Right lobe of liver (tissue), 4 donors: ENCODE results near the gene TMEM245.

Experiments used
- POLR2A ChIP-seq: fragments of 450-650 bp; IDR thresholded peaks from one replicate; pipeline ENCODE4 v1.6.1; 2017; ENCODE audit warnings: antibody characterized with exemption, mild to moderate bottlenecking
- TF ChIP-seq, protein P1 (sequence below), 4 donors: fragments of 200-600 bp in 3 of 4; fragments of 450-650 bp in 1 of 4; IDR thresholded peaks; one replicate each; pipeline versions ENCODE4 v1.5.1 to v1.8.0; 2016 to 2022; ENCODE audit warnings: antibody characterized with exemption in 4 of 4, mild to moderate bottlenecking in 2 of 4
- donor health status: DM: no; HTN: no; CAD: no.
- donor health status: DM: no; HTN: no; CAD: no.
- donor health status: DM: no; HTN: yes; CAD: no.

- TF ChIP-seq, protein P1, sequence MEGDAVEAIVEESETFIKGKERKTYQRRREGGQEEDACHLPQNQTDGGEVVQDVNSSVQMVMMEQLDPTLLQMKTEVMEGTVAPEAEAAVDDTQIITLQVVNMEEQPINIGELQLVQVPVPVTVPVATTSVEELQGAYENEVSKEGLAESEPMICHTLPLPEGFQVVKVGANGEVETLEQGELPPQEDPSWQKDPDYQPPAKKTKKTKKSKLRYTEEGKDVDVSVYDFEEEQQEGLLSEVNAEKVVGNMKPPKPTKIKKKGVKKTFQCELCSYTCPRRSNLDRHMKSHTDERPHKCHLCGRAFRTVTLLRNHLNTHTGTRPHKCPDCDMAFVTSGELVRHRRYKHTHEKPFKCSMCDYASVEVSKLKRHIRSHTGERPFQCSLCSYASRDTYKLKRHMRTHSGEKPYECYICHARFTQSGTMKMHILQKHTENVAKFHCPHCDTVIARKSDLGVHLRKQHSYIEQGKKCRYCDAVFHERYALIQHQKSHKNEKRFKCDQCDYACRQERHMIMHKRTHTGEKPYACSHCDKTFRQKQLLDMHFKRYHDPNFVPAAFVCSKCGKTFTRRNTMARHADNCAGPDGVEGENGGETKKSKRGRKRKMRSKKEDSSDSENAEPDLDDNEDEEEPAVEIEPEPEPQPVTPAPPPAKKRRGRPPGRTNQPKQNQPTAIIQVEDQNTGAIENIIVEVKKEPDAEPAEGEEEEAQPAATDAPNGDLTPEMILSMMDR (IDR thresholded peaks at IDR 0.05): no peak
- TF ChIP-seq POLR2A: no peak
Measured at GRCh38 chr9:109037946-109038715, 81.6 kb downstream of the TMEM245 start.
